ENCODE data around the gene NAT14. TPM values are rescaled to one million over a fixed set of nuclear protein-coding genes. Genes with fewer than 3 reads are reported as not detected.
"Not testable (repeated sequence)": the region's sequence is repeated elsewhere in the genome, so short reads cannot be mapped to it uniquely, and the experiment has no call there.

Gene NAT14
- total RNA-seq, 1 experiment from 2014 or later: 49.6 TPM

DNA sequence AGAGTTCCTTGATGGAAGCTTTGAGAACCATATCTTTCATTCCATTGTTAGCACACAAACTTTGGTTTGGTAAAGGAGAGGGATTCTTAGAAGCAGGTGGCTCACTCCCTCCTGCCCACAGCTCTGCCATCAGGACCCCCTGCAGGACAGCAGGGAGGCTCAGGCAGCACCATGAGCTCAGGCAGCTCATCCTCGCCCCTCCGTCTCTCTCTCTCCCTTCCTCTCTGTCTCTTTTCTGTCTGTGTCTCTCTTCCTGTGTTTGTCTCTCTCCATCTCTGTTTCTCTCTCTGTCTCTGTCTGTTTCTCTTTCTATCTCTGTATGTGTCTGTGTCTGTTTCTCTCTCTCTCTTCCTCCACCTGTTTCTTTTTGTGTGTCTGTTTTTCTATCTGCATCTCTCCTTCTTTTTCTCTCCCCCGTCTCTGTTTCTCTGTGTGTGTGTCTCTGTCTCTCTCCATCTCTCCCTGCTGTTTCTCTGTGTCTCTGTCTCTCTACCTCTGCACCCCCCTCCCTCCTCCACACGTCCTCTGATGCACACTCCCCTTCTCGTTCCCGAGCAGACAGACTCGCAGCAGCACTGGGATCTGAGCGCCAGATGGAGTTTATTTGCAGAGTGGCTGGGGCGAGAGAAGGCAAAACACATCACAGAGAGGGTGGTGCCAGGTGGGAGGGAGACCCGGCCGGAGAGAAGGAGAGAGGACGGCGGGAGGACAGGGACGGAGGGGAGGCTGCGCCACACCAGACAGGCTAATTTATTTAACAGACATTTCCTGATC lies 43.2 kb downstream of the NAT14 start:
- no peaks in the 10 kb centered on the region for H3K36me3 Mint-ChIP-seq (ENCODE audit: insufficient read depth, unreplicated experiment)
- no peaks in the 10 kb centered on the region for H3K4me1 Mint-ChIP-seq (ENCODE audit: low read depth, unreplicated experiment)
- intact Hi-C loops (cut with micrococcal nuclease; ENCODE audit: unreplicated experiment): no loop called here
- no peaks in the 10 kb centered on the region for H3K9me3 Mint-ChIP-seq (ENCODE audit: low read depth, unreplicated experiment)
- no TSS peak for BruUV-seq (replicated peaks)
- no peak overlapping the region for H3K27ac Mint-ChIP-seq (ENCODE audit: unreplicated experiment)
- no peak for DNase-seq
- CTCF ChIA-PET: no interaction called here
- TF ChIP-seq, protein P1, sequence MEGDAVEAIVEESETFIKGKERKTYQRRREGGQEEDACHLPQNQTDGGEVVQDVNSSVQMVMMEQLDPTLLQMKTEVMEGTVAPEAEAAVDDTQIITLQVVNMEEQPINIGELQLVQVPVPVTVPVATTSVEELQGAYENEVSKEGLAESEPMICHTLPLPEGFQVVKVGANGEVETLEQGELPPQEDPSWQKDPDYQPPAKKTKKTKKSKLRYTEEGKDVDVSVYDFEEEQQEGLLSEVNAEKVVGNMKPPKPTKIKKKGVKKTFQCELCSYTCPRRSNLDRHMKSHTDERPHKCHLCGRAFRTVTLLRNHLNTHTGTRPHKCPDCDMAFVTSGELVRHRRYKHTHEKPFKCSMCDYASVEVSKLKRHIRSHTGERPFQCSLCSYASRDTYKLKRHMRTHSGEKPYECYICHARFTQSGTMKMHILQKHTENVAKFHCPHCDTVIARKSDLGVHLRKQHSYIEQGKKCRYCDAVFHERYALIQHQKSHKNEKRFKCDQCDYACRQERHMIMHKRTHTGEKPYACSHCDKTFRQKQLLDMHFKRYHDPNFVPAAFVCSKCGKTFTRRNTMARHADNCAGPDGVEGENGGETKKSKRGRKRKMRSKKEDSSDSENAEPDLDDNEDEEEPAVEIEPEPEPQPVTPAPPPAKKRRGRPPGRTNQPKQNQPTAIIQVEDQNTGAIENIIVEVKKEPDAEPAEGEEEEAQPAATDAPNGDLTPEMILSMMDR (IDR thresholded peaks at IDR 0.05; ENCODE audit: unreplicated experiment): no peak
- no peaks in the 10 kb centered on the region for H3K27me3 Mint-ChIP-seq (ENCODE audit: unreplicated experiment)
- no peak overlapping the region for H3K4me3 Mint-ChIP-seq (ENCODE audit: low read depth, unreplicated experiment)

DNA sequence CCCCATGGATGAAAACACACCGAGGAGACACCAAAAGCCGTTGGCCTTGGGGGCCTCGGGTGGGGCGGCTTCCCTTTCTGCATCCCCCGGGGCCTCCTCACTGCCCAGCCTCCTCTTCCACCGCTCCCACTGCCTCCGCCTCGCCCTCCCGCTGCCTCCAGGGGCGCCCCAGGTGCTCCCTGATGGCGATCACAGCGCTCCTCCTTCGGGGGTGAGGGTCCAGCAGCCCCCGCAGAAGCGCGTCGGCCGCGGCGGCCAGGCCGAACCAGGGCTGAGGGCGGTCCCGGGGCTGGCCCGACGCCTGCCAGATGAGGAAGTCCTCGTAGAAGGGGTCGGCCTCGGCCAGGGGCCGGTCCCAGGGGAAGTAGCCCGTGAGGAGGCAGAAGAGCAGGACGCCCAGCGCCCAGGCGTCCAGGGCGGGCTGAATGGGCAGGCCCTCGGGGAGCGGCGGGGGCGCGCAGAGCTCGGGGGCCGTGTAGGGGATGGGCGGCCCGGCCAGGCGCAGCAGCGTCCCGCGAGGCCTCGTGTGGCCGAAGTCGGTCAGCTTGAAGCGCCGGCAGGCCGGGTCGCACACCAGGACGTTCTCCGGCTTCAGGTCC lies 44.7 kb downstream of the NAT14 start:
- intact Hi-C loops (cut with micrococcal nuclease; ENCODE audit: unreplicated experiment): no loop called here
- no TSS peak for BruUV-seq (replicated peaks)
- no peak for DNase-seq
- Mint-ChIP-seq H3K4me1 (ENCODE audit: low read depth, unreplicated experiment) (no peaks in the 10 kb centered on the region), H3K27ac (ENCODE audit: unreplicated experiment) (no peak overlapping the region), H3K9me3 (ENCODE audit: low read depth, unreplicated experiment) (no peaks in the 10 kb centered on the region), H3K36me3 (ENCODE audit: insufficient read depth, unreplicated experiment) (no peaks in the 10 kb centered on the region), H3K4me3 (ENCODE audit: low read depth, unreplicated experiment) (no peak overlapping the region), H3K27me3 (ENCODE audit: unreplicated experiment) (no peaks in the 10 kb centered on the region)
- TF ChIP-seq, protein P1 (IDR thresholded peaks at IDR 0.05; ENCODE audit: unreplicated experiment): no peak
- CTCF ChIA-PET: interaction anchor here (0.7 kb wide), 1 partner anchor 76 kb away, joined by 4 read pairs; no protein-coding TSS in a partner anchor

DNA sequence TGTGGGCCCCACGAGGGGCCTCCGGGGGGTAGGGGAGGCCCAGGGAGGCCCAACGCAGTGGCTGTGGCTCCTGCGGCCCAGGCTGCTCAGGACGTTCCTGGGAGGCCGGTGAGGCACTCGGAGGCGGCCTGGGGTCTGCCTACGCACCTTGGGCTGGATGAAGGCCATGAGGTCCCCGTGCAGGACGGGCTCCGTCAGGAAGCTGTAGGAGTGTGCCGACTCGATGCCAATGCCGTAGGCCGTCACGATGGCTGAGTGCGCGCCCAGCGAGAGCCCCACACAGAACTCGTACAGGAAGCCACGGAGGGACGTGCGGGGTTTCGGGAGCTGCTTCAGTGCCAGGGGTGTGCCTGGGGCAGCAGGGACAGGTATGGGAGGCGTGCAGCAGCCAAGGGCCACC lies 46.0 kb downstream of the NAT14 start:
- no peak overlapping the region for H3K4me3 Mint-ChIP-seq (ENCODE audit: low read depth, unreplicated experiment)
- no TSS peak for BruUV-seq (replicated peaks)
- intact Hi-C loops (cut with micrococcal nuclease; ENCODE audit: unreplicated experiment): no loop called here
- TF ChIP-seq, protein P1 (IDR thresholded peaks at IDR 0.05; ENCODE audit: unreplicated experiment): no peak
- no peaks in the 10 kb centered on the region for H3K9me3 Mint-ChIP-seq (ENCODE audit: low read depth, unreplicated experiment)
- no peaks in the 10 kb centered on the region for H3K36me3 Mint-ChIP-seq (ENCODE audit: insufficient read depth, unreplicated experiment)
- no peak for DNase-seq
- CTCF ChIA-PET: no interaction called here
- H3K27me3 Mint-ChIP-seq (ENCODE audit: unreplicated experiment): no peaks in the 10 kb centered on the region
- H3K4me1 Mint-ChIP-seq (ENCODE audit: low read depth, unreplicated experiment): no peaks in the 10 kb centered on the region
- no peak overlapping the region for H3K27ac Mint-ChIP-seq (ENCODE audit: unreplicated experiment)

DNA sequence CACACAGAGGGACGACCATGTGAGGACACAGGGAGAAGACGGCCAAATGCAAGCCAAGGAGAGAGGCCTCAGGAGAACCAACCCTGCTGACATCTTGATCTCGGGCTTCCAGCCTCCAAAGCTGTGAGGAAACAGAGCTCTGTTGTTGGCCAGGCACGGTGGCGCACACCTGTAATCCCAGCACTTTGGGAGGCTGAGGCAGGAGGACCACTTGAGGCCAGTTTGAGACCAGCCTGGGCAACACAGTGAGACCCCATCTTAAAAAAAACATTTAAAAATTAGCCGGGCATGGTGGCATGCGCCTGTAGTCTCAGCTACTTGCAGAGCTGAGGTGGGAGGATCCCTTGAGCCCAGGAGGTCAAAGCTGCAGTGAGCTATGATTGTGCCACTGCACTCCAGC lies 49.3 kb downstream of the NAT14 start:
- intact Hi-C loops (cut with micrococcal nuclease; ENCODE audit: unreplicated experiment); BruUV-seq (replicated peaks); H3K4me1 Mint-ChIP-seq (ENCODE audit: low read depth, unreplicated experiment); H3K9me3 Mint-ChIP-seq (ENCODE audit: low read depth, unreplicated experiment); H3K36me3 Mint-ChIP-seq (ENCODE audit: insufficient read depth, unreplicated experiment); H3K4me3 Mint-ChIP-seq (ENCODE audit: low read depth, unreplicated experiment); H3K27me3 Mint-ChIP-seq (ENCODE audit: unreplicated experiment); H3K27ac Mint-ChIP-seq (ENCODE audit: unreplicated experiment); DNase-seq: not testable (repeated sequence)
- CTCF ChIA-PET: interaction anchor here (0.6 to 0.7 kb wide), 2 partner anchors 11 to 17 kb away, joined by 3 to 4 read pairs; partner anchors contain the start of gene SBK3

Measured in Calu3 (cell line).